ENCODE data around the gene HPSE2. TPM values are rescaled to one million over a fixed set of nuclear protein-coding genes. Genes with fewer than 3 reads are reported as not detected.

The HPSE2 gene
- total and polyA plus RNA-seq, 2 of the 8 experiments (the other 6 are each of a cell fraction or from before 2014, with no cell fraction given) = 0.41 to 0.58 TPM

DNA sequence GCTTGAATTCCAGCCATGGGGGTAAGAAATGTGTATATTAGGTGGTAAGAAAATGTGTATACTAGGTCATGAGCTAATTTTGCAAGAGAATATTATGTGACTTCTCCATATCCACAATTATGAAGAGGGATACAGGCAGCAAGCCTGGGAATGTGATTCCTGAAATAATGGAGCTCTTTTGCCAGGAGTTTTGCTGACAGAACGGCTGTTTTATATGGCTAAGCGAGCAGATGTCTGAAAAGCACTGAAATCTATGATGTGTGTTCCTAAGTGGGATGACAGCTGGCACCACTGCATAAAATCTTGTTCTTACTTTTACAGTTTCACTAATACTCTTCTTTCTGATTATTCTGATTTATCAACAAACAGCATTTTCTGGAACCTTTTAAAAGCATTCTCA lies 402.9 kb downstream of the HPSE2 start:
- H3K23me2 ChIP-seq (ENCODE audit: low read depth, low read length) = no peaks in the 10 kb centered on the region
- TF ChIP-seq NRF1 (IDR thresholded peaks at IDR 0.05; ENCODE audit: low read depth, low read length) = no peak
- TF ChIP-seq JUN (IDR thresholded peaks at IDR 0.05; ENCODE audit: low read depth, low read length) = no peak
- no peak for TF ChIP-seq BRCA1 (IDR thresholded peaks at IDR 0.05; ENCODE audit: low read depth, low read length)
- TF ChIP-seq RFX5 (IDR thresholded peaks at IDR 0.05; ENCODE audit: borderline replicate concordance, low read depth, low read length) = no peak
- TF ChIP-seq POLR2AphosphoS5 (IDR thresholded peaks at IDR 0.05; ENCODE audit: low read depth, low read length) = no peak
- no peak for TF ChIP-seq ATF3 (IDR thresholded peaks at IDR 0.05; ENCODE audit: insufficient read depth, low read depth, low read length)
- no peak for TF ChIP-seq TAF1 (IDR thresholded peaks at IDR 0.05; ENCODE audit: low read depth, low read length)
- TF ChIP-seq, protein P1, sequence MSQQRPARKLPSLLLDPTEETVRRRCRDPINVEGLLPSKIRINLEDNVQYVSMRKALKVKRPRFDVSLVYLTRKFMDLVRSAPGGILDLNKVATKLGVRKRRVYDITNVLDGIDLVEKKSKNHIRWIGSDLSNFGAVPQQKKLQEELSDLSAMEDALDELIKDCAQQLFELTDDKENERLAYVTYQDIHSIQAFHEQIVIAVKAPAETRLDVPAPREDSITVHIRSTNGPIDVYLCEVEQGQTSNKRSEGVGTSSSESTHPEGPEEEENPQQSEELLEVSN (IDR thresholded peaks at IDR 0.05) = no peak
- no peak for TF ChIP-seq ATF2 (IDR thresholded peaks at IDR 0.05; ENCODE audit: low read length)
- TF ChIP-seq SP4 (IDR thresholded peaks at IDR 0.05; ENCODE audit: low read length) = no peak
- no peak for TF ChIP-seq ZNF274 (IDR thresholded peaks at IDR 0.05; ENCODE audit: borderline replicate concordance, extremely low read depth, low read length)
- no peak for TF ChIP-seq CBX5 (IDR thresholded peaks at IDR 0.05; ENCODE audit: low read depth, low read length)

More for the DNA sequence above, 402.9 kb downstream of the HPSE2 start:
- no peaks in the 10 kb centered on the region for H4K20me1 ChIP-seq (replicated peaks in 1 of 2; ENCODE audit: control insufficient read depth in 1 of 2, insufficient read depth in 2 of 2, low read length in 2 of 2)
- H3K18ac ChIP-seq (ENCODE audit: extremely low read depth, low read length) = no peak overlapping the region
- no peak overlapping the region for H2BK5ac ChIP-seq (ENCODE audit: low read depth, low read length)
- H3K27ac ChIP-seq (ENCODE audit: low read depth, low read length) = no peak overlapping the region
- H3K79me2 ChIP-seq (ENCODE audit: control insufficient read depth in 1 of 2, insufficient read depth in 2 of 2, low read length in 2 of 2) = no peaks in the 10 kb centered on the region
- H4K8ac ChIP-seq (ENCODE audit: extremely low read depth, insufficient read depth, low read length) = no peak overlapping the region
- 97% methylated on average over 2 of the region's 2 CpGs; no CpG with 5 or more reads in 1 of the 2 experiments for WGBS, 2 experiments (ENCODE audit: extremely low coverage in 1 of 2, insufficient coverage in 1 of 2, insufficient read length in 1 of 2, insufficient replicate concordance in 2 of 2, low coverage in 1 of 2, low lambda C conversion rate in 2 of 2, missing lambda C conversion rate in 1 of 2)
- H2AK5ac ChIP-seq (ENCODE audit: low read depth, low read length) = no peak overlapping the region
- FAIRE-seq (no peak), DNase-seq (ENCODE audit: low read depth in 1 of 2, low spot score in 2 of 2) (no peak)
- H2AFZ ChIP-seq (ENCODE audit: low read length) = no peak overlapping the region
- H3K23ac ChIP-seq (ENCODE audit: insufficient read length) = no peak overlapping the region
- H3K27me3 ChIP-seq (replicated peaks in 1 of 4; ENCODE audit: control insufficient read depth in 3 of 4, extremely low read depth in 1 of 4, insufficient read depth in 3 of 4, low read length in 3 of 4) = no peaks in the 10 kb centered on the region
- H3K4ac ChIP-seq (replicated peaks; ENCODE audit: insufficient read length, low read depth, low read length) = no peak overlapping the region
- 0 out of 7 replicates have a peak, but pooled peaks cover 0 to 2% (median 0%) of the 10 kb centered on the region in 4 experiments for H3K4me1 ChIP-seq (replicated peaks in 1 of 4; ENCODE audit: control insufficient read depth in 3 of 4, insufficient read depth in 4 of 4, low read length in 3 of 4)
- ChIA-PET CTCF (ENCODE audit: partially characterized antibody) (interaction anchor here (1.0 to 1.1 kb wide), 2 partner anchors 17 to 22 kb away, joined by 3 read pairs; no protein-coding TSS in a partner anchor), POLR2A (ENCODE audit: partially characterized antibody) (no interaction called here)
- no peak overlapping the region for H2BK20ac ChIP-seq (ENCODE audit: low read length)
- H3K56ac ChIP-seq (replicated peaks; ENCODE audit: insufficient read length, low read depth, low read length) = no peak overlapping the region
- no peak overlapping the region for H2BK120ac ChIP-seq (replicated peaks; ENCODE audit: low read depth, low read length)
- no peak overlapping the region for H3K14ac ChIP-seq (ENCODE audit: insufficient read length)
- H4K91ac ChIP-seq (replicated peaks; ENCODE audit: insufficient read length, low read length) = no peak overlapping the region
- no peak overlapping the region for H2BK15ac ChIP-seq (ENCODE audit: low read length)
- no peak overlapping the region for H2BK12ac ChIP-seq (ENCODE audit: low read depth, low read length)
- H3K79me1 ChIP-seq (ENCODE audit: low read depth, low read length) = no peaks in the 10 kb centered on the region
- no peaks in the 10 kb centered on the region for H3K36me3 ChIP-seq (ENCODE audit: control insufficient read depth in 2 of 4, insufficient read depth in 4 of 4, low read length in 3 of 4)
- no peak overlapping the region for H3K9ac ChIP-seq (replicated peaks in 1 of 4; ENCODE audit: extremely low read depth in 1 of 4, low read depth in 3 of 4, low read length in 3 of 4)
- H3K9me3 ChIP-seq (ENCODE audit: insufficient read depth in 2 of 2, low read depth in 1 of 2, low read length in 1 of 2) = no peaks in the 10 kb centered on the region
- H3K4me2 ChIP-seq (ENCODE audit: insufficient read depth in 1 of 2, low read depth in 2 of 2, low read length in 2 of 2) = no peak overlapping the region
- no peak overlapping the region for H3K4me3 ChIP-seq (ENCODE audit: extremely low read depth in 1 of 4, insufficient read depth in 2 of 4, low read depth in 3 of 4, low read length in 4 of 4)
- H4K5ac ChIP-seq (ENCODE audit: insufficient read length, low read depth, low read length) = no peak overlapping the region

Measured in H1 (cell line).